HepG2 (cell line): ENCODE data around the gene KIF3C. TPM values are rescaled to one million over a fixed set of nuclear protein-coding genes. Genes with fewer than 3 reads are reported as not detected.
A peak's percentile ranks its signal among the peaks of the same experiment; 100 is the strongest.

Experiments used
- GABPA ChIP-seq, 2 experiments: IDR thresholded peaks; 2 replicates each; pipeline ENCODE4 v1.6.1; 2011 to 2016; ENCODE audit warnings: low read depth in 2 of 2, low read length in 1 of 2, missing biosample characterization in 1 of 2, missing genetic modification characterization in 1 of 2
- HDAC1 ChIP-seq: sonication (generic); formaldehyde crosslinking; IDR thresholded peaks from 2 replicates; pipeline ENCODE4 v1.5.1; 2020; ENCODE audit warnings: mild to moderate bottlenecking, missing genetic modification reagents
- MXD4 ChIP-seq: IDR thresholded peaks from 2 replicates; pipeline ENCODE4 v1.6.1; 2016; ENCODE audit warnings: mild to moderate bottlenecking, missing biosample characterization, missing genetic modification reagents
- MZF1 ChIP-seq: sonication (generic); formaldehyde crosslinking; IDR thresholded peaks from 2 replicates; pipeline ENCODE4 v1.8.1; 2023; ENCODE audit warnings: mild to moderate bottlenecking, missing genetic modification reagents, borderline replicate concordance
- SMAD1 ChIP-seq: sonication (generic); formaldehyde crosslinking; IDR thresholded peaks from 2 replicates; pipeline ENCODE4 v1.4.0; 2020; ENCODE audit warnings: missing genetic modification reagents, low read depth, mild to moderate bottlenecking, borderline replicate concordance
- ZNF180 ChIP-seq: sonication (generic); formaldehyde crosslinking; IDR thresholded peaks from 2 replicates; pipeline ENCODE4 v1.4.0; 2020; ENCODE audit warnings: low read depth, missing genetic modification reagents, borderline replicate concordance
- ZNF251 ChIP-seq: sonication (generic); formaldehyde crosslinking; IDR thresholded peaks from 2 replicates; pipeline ENCODE4 v1.9.0; 2021; ENCODE audit warnings: mild to moderate bottlenecking, missing genetic modification reagents
- ZNF296 ChIP-seq: sonication (generic); formaldehyde crosslinking; conservative IDR thresholded peaks from 2 replicates; pipeline ENCODE4 v1.5.0; 2020; ENCODE audit warnings: mild to moderate bottlenecking, missing genetic modification reagents
- ZNF337 ChIP-seq: sonication (generic); formaldehyde crosslinking; IDR thresholded peaks from 2 replicates; pipeline ENCODE4 v1.5.1; 2020; ENCODE audit warnings: missing genetic modification reagents, low read depth, mild to moderate bottlenecking, borderline replicate concordance
- ZNF496 ChIP-seq: sonication (generic); formaldehyde crosslinking; IDR thresholded peaks from 2 replicates; pipeline ENCODE4 v1.8.1; 2023; ENCODE audit warnings: mild to moderate bottlenecking, moderate library complexity, missing genetic modification reagents; ENCODE audit not compliant: insufficient replicate concordance
- ZNF652 ChIP-seq: IDR thresholded peaks from 2 replicates; pipeline ENCODE4 v1.6.1; 2016; ENCODE audit warnings: low read depth, borderline replicate concordance
- ZNF737 ChIP-seq: sonication (generic); formaldehyde crosslinking; IDR thresholded peaks from 2 replicates; pipeline ENCODE4 v1.5.0; 2020; ENCODE audit warnings: missing genetic modification reagents, mild to moderate bottlenecking, borderline replicate concordance
- ZNF761 ChIP-seq: sonication (generic); formaldehyde crosslinking; conservative IDR thresholded peaks from 2 replicates; pipeline ENCODE4 v1.4.0; 2020; ENCODE audit warnings: mild to moderate bottlenecking, missing genetic modification reagents
- ZNF766 ChIP-seq: sonication (generic); formaldehyde crosslinking; IDR thresholded peaks from 2 replicates; pipeline ENCODE4 v1.5.0; 2020; ENCODE audit warnings: missing genetic modification reagents, borderline replicate concordance
- polyA plus RNA-seq, 8 experiments: library from polyadenylated mRNA; depleted of rRNA in 3 of 8; stranded (reverse) in 7 of 8; unstranded in 1 of 8; fragments of >200 nt; fragmentation: Illumina TruSeq in 4 of 8; extraction: Trizol in 4 of 8; gene quantifications; 2 replicates each; pipeline versions ENCODE4 v1.2.1 to v1.2.3, GENCODE V29; 2011 to 2016; ENCODE audit warnings: low read depth in 4 of 8, missing spikeins in 1 of 8, mixed read lengths in 1 of 8; ENCODE audit not compliant: insufficient read depth in 1 of 8
- total RNA-seq, 5 experiments: library from RNA; depleted of rRNA; stranded (reverse); fragments of >200 nt; fragmentation: Illumina TruSeq; extraction: Trizol; gene quantifications; 2 replicates each; pipeline ENCODE4 v1.2.3, GENCODE V29; 2016; ENCODE audit warnings: low read depth in 1 of 5
- TF ChIP-seq, protein P1 (sequence below): sonication (generic); formaldehyde crosslinking; IDR thresholded peaks from 2 replicates; pipeline ENCODE4 v1.4.0; 2020; ENCODE audit warnings: missing genetic modification reagents
- TF ChIP-seq, protein P2 (sequence below): sonication (generic); formaldehyde crosslinking; conservative IDR thresholded peaks from 2 replicates; pipeline ENCODE4 v1.8.1; 2023; ENCODE audit warnings: missing genetic modification reagents
- TF ChIP-seq, protein P3 (sequence below): sonication (generic); formaldehyde crosslinking; conservative IDR thresholded peaks from 2 replicates; pipeline ENCODE4 v1.5.0; 2020; ENCODE audit warnings: missing genetic modification reagents
- TF ChIP-seq, protein P4 (sequence below): sonication (generic); formaldehyde crosslinking; IDR thresholded peaks from 2 replicates; pipeline ENCODE4 v1.4.0; 2020; ENCODE audit warnings: missing genetic modification reagents
- TF ChIP-seq, protein P5 (sequence below): sonication (generic); formaldehyde crosslinking; conservative IDR thresholded peaks from 2 replicates; pipeline ENCODE4 v1.4.0; 2020; ENCODE audit warnings: missing genetic modification reagents
- TF ChIP-seq, protein P6 (sequence below): sonication (generic); formaldehyde crosslinking; conservative IDR thresholded peaks from 2 replicates; pipeline ENCODE4 v1.4.0; 2020; ENCODE audit warnings: missing genetic modification reagents

Gene KIF3C
- total and polyA plus RNA-seq, 2 of the 13 experiments (the other 11 are each of a cell fraction or from before 2014, with no cell fraction given), result 3.6 to 4.9 TPM

DNA sequence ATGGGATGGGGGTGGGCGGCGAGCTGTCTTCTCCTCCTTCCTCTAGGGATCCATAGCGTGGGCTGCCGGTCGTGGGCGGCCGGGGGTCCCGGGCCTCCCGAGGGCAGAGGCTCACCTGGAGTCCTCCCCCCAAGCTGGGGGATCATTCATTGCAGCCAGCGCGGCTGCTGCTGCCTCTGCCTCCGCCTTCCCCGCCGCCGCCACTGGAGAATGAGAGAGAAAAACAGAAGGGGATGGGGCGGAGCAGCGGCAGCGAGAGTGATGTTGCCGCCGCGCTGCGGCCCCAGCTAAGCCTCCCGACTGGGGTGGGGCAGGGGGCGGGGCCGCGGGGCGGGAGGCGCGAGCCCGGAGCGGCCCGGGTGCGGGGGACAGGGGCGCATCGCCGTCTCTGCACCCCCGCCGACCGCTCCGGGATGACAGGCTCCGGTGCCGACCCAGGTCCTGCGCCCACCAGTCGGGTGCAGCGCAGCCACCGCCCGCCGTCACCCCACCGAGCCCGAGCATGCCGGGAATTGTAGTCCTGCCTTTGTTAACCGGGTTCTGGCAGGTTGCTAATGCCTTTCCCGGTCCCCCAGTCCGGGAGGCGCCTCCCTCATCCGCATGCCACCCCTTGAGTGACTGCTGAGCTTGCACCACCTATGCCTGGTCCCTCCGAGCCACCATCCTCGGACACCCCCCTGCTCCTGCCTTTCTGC, at the start of gene KIF3C (continued):
- TF ChIP-seq, protein P1, sequence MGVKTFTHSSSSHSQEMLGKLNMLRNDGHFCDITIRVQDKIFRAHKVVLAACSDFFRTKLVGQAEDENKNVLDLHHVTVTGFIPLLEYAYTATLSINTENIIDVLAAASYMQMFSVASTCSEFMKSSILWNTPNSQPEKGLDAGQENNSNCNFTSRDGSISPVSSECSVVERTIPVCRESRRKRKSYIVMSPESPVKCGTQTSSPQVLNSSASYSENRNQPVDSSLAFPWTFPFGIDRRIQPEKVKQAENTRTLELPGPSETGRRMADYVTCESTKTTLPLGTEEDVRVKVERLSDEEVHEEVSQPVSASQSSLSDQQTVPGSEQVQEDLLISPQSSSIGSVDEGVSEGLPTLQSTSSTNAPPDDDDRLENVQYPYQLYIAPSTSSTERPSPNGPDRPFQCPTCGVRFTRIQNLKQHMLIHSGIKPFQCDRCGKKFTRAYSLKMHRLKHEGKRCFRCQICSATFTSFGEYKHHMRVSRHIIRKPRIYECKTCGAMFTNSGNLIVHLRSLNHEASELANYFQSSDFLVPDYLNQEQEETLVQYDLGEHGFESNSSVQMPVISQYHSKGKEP (CRISPR knock-in tag), result no peak
- no peak for TF ChIP-seq ZNF737 (CRISPR knock-in tag)
- no peak for TF ChIP-seq ZNF761 (CRISPR knock-in tag)
- no peak for TF ChIP-seq ZNF180 (CRISPR knock-in tag)
- no peak for TF ChIP-seq GABPA (IDR thresholded peaks at IDR 0.05; ENCODE audit: low read depth, low read length)
- peak; percentile 56 for TF ChIP-seq GABPA (CRISPR knock-in tag; IDR thresholded peaks at IDR 0.05; ENCODE audit: low read depth)
- TF ChIP-seq ZNF251 (CRISPR knock-in tag), result no peak
- TF ChIP-seq ZNF496, result no peak
- no peak for TF ChIP-seq ZNF337 (CRISPR knock-in tag)
- no peak for TF ChIP-seq ZNF766
- TF ChIP-seq, protein P2, sequence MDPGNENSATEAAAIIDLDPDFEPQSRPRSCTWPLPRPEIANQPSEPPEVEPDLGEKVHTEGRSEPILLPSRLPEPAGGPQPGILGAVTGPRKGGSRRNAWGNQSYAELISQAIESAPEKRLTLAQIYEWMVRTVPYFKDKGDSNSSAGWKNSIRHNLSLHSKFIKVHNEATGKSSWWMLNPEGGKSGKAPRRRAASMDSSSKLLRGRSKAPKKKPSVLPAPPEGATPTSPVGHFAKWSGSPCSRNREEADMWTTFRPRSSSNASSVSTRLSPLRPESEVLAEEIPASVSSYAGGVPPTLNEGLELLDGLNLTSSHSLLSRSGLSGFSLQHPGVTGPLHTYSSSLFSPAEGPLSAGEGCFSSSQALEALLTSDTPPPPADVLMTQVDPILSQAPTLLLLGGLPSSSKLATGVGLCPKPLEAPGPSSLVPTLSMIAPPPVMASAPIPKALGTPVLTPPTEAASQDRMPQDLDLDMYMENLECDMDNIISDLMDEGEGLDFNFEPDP (CRISPR knock-in tag), result no peak
- no peak for TF ChIP-seq MXD4 (CRISPR knock-in tag)
- no peak for TF ChIP-seq ZNF296
- TF ChIP-seq, protein P3, sequence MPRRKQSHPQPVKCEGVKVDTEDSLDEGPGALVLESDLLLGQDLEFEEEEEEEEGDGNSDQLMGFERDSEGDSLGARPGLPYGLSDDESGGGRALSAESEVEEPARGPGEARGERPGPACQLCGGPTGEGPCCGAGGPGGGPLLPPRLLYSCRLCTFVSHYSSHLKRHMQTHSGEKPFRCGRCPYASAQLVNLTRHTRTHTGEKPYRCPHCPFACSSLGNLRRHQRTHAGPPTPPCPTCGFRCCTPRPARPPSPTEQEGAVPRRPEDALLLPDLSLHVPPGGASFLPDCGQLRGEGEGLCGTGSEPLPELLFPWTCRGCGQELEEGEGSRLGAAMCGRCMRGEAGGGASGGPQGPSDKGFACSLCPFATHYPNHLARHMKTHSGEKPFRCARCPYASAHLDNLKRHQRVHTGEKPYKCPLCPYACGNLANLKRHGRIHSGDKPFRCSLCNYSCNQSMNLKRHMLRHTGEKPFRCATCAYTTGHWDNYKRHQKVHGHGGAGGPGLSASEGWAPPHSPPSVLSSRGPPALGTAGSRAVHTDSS (CRISPR knock-in tag), result no peak
- TF ChIP-seq HDAC1 (CRISPR knock-in tag), result no peak
- TF ChIP-seq, protein P4, sequence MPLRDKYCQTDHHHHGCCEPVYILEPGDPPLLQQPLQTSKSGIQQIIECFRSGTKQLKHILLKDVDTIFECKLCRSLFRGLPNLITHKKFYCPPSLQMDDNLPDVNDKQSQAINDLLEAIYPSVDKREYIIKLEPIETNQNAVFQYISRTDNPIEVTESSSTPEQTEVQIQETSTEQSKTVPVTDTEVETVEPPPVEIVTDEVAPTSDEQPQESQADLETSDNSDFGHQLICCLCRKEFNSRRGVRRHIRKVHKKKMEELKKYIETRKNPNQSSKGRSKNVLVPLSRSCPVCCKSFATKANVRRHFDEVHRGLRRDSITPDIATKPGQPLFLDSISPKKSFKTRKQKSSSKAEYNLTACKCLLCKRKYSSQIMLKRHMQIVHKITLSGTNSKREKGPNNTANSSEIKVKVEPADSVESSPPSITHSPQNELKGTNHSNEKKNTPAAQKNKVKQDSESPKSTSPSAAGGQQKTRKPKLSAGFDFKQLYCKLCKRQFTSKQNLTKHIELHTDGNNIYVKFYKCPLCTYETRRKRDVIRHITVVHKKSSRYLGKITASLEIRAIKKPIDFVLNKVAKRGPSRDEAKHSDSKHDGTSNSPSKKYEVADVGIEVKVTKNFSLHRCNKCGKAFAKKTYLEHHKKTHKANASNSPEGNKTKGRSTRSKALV (CRISPR knock-in tag), result no peak
- TF ChIP-seq, protein P5, sequence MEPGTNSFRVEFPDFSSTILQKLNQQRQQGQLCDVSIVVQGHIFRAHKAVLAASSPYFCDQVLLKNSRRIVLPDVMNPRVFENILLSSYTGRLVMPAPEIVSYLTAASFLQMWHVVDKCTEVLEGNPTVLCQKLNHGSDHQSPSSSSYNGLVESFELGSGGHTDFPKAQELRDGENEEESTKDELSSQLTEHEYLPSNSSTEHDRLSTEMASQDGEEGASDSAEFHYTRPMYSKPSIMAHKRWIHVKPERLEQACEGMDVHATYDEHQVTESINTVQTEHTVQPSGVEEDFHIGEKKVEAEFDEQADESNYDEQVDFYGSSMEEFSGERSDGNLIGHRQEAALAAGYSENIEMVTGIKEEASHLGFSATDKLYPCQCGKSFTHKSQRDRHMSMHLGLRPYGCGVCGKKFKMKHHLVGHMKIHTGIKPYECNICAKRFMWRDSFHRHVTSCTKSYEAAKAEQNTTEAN (CRISPR knock-in tag), result no peak
- no peak for TF ChIP-seq MZF1 (CRISPR knock-in tag)
- TF ChIP-seq, protein P6, sequence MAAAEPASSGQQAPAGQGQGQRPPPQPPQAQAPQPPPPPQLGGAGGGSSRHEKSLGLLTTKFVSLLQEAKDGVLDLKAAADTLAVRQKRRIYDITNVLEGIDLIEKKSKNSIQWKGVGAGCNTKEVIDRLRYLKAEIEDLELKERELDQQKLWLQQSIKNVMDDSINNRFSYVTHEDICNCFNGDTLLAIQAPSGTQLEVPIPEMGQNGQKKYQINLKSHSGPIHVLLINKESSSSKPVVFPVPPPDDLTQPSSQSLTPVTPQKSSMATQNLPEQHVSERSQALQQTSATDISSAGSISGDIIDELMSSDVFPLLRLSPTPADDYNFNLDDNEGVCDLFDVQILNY (CRISPR knock-in tag), result peak; percentile 21; the same call in 1 of the 2 replicates
- TF ChIP-seq SMAD1 (CRISPR knock-in tag), result no peak
- no peak for TF ChIP-seq ZNF652
